Endothelial cell of umbilical vein (primary cell): ENCODE results near the gene TNFRSF14.

Source experiments
- CTCF ChIP-seq, 2 donors: IDR thresholded peaks; 1 replicate in 1 of 2; 2 replicates in 1 of 2; pipeline ENCODE4 v1.5.1; 2011; ENCODE audit warnings: low read length in 2 of 2, mild to moderate bottlenecking in 2 of 2, moderate library complexity in 2 of 2, control low read depth in 1 of 2, inconsistent platforms in 1 of 2, low read depth in 1 of 2; ENCODE audit not compliant: insufficient read depth in 1 of 2; ENCODE audit errors: extremely low read depth in 1 of 2
- EZH2 ChIP-seq: IDR thresholded peaks from 2 replicates; pipeline ENCODE4 v1.6.1; 2012; ENCODE audit warnings: borderline replicate concordance, low read depth, mild to moderate bottlenecking, moderate library complexity, low read length, inconsistent platforms; ENCODE audit not compliant: severe bottlenecking
- GATA2 ChIP-seq: IDR thresholded peaks from 2 replicates; pipeline ENCODE4 v1.7.0; 2011; ENCODE audit warnings: low read depth, mild to moderate bottlenecking, moderate library complexity, mixed read lengths, low read length; ENCODE audit not compliant: insufficient read length, insufficient read depth
- MAX ChIP-seq: IDR thresholded peaks from 2 replicates; pipeline ENCODE4 v1.6.1; 2011; ENCODE audit not compliant: insufficient read depth, insufficient read length
- MYC ChIP-seq: IDR thresholded peaks from one replicate; pipeline ENCODE4 v1.6.1; 2011; ENCODE audit warnings: mild to moderate bottlenecking, low read depth, low read length
- POLR2A ChIP-seq: IDR thresholded peaks from 2 replicates; pipeline ENCODE4 v1.6.1; 2012; ENCODE audit warnings: low read depth, mild to moderate bottlenecking, control low read depth, low read length
- POLR2AphosphoS5 ChIP-seq: IDR thresholded peaks from 2 replicates; pipeline ENCODE4 v1.6.1; 2012; ENCODE audit warnings: low read depth, mild to moderate bottlenecking, control low read depth, low read length, moderate library complexity; ENCODE audit not compliant: insufficient read depth

- TF ChIP-seq CTCF (IDR thresholded peaks at IDR 0.05; ENCODE audit: extremely low read depth in 1 of 2, insufficient read depth in 1 of 2, low read depth in 1 of 2, low read length in 2 of 2) (no peak), MYC (no peak), MAX (no peak), POLR2AphosphoS5 (no peak), POLR2A (no peak), EZH2 (no peak), GATA2 (no peak)
These were observed 37.6 kb upstream of the TNFRSF14 start for GRCh38 chr1:2518528-2518927.
